GM12875 (cell line): Measurements from ENCODE around the gene PICALM.

Experiments used
- H3K4me3 ChIP-seq: one replicate; pipeline ENCODE4 v1.5.1; 2011; ENCODE audit warnings: low read depth, low read length, control low read depth
- TF ChIP-seq, protein P1 (sequence below): IDR thresholded peaks from 2 replicates; pipeline ENCODE4 v1.5.1; 2011; ENCODE audit warnings: low read depth, mild to moderate bottlenecking, control low read depth, inconsistent platforms, low read length, moderate library complexity, borderline replicate concordance; ENCODE audit not compliant: insufficient read depth

The PICALM gene

DNA sequence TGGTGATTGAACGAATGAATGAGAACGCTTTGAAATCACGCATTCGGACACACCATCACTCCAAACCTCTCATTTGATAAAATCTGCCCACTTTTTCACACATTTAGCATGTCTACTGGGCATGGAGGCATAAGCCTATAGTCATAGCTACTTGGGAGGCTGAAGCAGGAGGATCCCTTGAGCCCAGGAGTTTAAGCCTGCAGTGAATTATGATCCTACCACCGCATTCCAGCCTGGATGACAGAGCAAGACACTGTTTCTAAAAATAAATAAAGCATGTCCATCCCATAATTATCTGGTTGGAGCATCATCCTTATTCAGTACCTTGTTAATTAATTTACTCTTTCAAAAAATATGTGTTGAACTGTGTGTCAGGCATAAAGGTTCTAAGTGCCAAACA, 3.3 kb upstream of the PICALM start:
- no peak overlapping the region for H3K4me3 ChIP-seq
- TF ChIP-seq, protein P1, sequence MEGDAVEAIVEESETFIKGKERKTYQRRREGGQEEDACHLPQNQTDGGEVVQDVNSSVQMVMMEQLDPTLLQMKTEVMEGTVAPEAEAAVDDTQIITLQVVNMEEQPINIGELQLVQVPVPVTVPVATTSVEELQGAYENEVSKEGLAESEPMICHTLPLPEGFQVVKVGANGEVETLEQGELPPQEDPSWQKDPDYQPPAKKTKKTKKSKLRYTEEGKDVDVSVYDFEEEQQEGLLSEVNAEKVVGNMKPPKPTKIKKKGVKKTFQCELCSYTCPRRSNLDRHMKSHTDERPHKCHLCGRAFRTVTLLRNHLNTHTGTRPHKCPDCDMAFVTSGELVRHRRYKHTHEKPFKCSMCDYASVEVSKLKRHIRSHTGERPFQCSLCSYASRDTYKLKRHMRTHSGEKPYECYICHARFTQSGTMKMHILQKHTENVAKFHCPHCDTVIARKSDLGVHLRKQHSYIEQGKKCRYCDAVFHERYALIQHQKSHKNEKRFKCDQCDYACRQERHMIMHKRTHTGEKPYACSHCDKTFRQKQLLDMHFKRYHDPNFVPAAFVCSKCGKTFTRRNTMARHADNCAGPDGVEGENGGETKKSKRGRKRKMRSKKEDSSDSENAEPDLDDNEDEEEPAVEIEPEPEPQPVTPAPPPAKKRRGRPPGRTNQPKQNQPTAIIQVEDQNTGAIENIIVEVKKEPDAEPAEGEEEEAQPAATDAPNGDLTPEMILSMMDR: no peak

DNA sequence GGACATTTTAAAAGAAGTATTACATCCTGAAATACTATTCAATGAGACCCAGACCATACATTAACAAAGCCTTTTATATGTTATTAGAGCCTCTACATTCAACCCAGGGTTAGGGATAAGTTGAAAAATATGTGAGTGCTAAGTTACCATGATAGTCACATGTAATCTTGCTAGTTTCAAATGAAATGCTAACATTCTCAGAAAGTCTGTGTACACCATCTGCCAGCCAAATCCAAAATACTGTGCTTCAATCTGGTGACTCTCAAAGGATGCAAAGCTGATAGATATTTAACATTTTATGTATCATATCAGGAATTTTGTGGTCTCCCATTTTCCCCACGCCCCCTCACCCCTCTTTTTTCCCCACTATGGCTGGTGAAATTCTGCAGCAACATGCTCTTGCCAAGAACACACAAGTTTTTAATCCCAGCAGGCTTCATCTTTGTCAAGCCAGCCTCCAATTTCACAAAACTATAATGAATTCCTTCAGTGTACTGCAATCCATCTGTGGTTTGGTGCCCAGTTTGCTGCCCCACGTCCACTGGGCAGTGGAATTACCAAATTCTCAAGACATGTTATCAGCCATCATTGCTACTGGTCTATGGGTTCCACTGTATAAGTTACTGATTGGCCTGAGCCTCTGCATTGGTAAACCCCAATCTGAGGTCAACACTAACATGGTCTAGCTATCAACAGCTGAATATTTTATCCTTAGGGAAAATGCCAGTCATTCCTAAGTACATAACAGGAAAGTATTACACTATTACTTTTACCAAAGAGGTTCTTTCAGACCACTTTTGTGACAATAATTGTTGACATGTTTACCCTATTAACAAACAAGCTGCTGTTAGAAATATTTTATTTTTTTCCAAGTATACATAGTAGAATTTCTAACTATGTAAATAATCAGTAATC, 1.5 kb upstream of the PICALM start:
- no peak overlapping the region for H3K4me3 ChIP-seq
- TF ChIP-seq, protein P1: no peak

DNA sequence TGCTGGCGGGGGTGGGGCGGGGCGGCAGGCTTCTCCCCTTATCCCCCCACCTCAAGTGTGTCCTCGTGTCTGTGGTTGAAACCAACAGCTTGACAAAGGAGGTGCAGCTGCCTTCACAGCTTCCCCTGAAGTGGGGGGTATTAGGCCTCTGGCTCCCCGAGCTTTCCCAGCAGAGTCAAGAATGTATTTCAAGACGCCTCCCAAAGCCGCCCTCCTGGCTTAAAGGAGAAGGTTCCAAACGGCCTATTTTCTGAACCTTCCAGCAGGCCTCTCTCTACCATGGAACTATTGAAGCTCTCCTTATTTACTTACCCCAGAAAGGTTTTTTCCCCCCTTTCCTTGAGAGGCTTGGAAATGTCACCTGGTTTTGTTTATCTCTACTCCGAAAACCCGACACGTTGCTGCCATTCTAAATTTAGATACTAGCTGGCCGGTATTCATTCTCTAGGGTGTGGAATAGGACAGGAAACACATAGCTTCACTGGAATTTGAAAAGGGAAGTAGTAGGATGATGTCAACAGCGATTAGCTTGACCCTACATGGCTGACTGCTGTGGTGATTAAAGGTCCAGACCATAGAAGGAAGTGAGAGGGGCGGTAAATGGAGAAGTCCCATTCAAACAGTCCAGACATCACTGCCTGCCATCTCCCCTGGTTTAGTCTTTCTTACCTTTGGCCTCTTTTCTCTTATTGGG, 671 bp upstream of the PICALM start:
- H3K4me3 ChIP-seq: peak overlapping the region; percentile 23
- TF ChIP-seq, protein P1: no peak

DNA sequence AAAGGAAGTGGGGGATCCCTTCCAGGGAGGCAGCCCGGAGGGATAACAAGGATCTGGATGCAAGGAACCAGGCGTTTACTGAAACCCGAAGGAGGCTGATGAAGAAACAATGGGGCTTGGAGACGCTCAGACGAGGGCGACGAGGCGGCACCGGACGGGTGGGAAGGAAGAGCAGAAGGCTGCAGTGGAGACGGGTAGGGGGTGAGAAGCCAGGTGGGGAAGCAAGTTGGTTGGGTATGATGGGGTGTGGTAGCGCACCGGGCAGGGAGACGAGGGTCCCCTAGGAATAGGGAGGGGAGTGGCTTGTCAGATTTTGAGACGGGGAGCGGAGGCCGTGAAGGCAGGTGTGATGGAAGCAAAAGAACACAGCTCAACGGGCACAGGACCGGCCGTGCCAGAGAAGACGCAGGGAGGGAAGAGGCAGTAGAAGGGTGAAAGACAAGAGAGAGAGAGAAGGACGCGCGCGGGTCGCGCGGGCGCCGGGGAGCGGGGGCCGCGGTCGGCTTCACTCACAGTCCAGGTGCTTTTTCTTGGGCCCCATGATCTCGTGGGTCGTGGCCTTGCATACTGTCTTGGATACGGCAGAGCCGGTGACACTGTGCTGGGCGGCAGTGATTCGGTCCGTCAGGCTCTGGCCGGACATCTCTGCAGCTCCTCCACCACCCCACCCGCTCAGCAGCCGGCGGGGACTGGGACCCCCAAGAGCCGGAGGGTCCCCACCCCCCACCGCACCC, 579 bp downstream of the PICALM start:
- peak overlapping the region; percentile 98 for H3K4me3 ChIP-seq
- TF ChIP-seq, protein P1: no peak

DNA sequence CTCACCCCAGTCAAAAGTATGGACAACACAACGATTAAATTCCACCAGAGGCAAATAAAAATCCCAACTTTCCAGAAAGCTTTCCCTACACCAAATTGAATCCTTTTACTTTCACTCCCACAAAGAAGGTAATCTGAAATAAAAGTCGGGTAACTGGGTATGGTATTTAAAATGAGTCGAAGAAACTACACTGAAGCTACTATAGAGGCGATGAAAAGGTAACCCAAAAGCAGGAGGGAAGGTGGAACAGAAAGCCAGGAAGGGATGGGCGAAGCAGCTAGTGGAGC, 1.1 kb downstream of the PICALM start:
- H3K4me3 ChIP-seq: peak overlapping the region; percentile 98
- TF ChIP-seq, protein P1: no peak

DNA sequence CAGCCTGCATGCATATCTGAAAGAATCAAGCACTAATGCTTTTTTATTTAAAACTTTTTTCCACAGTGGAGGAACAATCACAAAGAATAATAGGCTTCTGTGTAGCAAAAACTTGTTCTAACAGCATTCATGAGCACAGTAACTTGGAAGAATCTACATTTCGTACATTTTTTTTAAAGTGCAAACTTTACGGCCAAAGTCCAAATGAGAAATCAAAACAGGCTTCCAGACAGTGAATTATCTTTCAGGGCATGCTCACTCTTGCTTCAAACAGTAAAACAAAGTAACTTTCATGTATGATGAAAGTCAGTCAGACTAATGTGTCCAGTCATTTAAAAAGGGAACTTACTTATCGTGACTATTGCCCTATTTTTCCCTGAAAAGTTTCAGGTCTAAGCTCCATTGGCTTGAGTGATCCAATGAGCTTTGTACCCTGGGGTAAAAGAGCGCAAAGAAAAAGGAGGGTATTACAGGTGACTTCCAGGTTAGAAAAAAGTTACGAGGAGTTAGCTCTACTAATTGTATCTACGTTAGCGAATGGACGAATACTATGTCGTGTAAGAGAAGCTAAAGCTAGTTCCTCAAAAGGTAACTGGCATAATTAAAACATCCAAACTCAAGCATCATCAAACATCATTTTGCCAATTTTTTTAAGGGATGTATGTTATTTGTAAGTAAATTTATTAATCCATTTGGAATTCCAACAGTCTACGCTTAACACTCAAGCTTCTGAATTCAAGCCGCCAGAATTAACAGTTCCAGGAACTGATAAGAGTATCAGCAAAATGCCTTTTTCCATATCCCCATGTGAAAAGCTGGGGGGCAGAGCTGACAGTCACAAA, 1.7 kb downstream of the PICALM start:
- H3K4me3 ChIP-seq: peak overlapping the region; percentile 98
- TF ChIP-seq, protein P1: no peak
